Endothelial cell of umbilical vein (primary cell): ENCODE results near the gene KCNQ5.

Experiments used
- POLR2A ChIP-seq: IDR thresholded peaks from 2 replicates; pipeline ENCODE4 v1.6.1; 2012; ENCODE audit warnings: low read depth, mild to moderate bottlenecking, control low read depth, low read length
- POLR2AphosphoS5 ChIP-seq: IDR thresholded peaks from 2 replicates; pipeline ENCODE4 v1.6.1; 2012; ENCODE audit warnings: low read depth, mild to moderate bottlenecking, control low read depth, low read length, moderate library complexity; ENCODE audit not compliant: insufficient read depth
- TF ChIP-seq, protein P1 (sequence below), 2 donors: IDR thresholded peaks; 1 replicate in 1 of 2; 2 replicates in 1 of 2; pipeline ENCODE4 v1.5.1; 2011; ENCODE audit warnings: low read length in 2 of 2, mild to moderate bottlenecking in 2 of 2, moderate library complexity in 2 of 2, control low read depth in 1 of 2, inconsistent platforms in 1 of 2, low read depth in 1 of 2; ENCODE audit not compliant: insufficient read depth in 1 of 2; ENCODE audit errors: extremely low read depth in 1 of 2

DNA sequence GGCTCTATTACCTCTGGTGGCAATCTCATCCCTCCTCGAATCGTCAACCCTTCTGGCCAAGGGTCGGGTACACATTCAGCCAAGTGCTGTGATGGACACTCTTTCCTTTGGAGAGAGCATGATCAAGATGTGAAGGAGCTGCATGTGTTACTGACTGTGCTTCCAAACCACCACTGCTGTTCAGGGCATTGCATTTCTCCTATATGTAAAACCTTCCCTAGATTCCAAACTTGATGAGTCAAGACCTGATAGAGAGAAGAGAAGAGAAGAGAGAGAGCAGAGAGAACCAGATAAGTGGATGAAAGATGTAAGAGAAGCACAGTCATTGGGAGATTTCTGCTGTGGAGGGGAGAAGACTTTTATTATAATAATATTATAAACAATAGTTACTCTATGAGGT, 162.2 kb downstream of the KCNQ5 start:
- TF ChIP-seq, protein P1, sequence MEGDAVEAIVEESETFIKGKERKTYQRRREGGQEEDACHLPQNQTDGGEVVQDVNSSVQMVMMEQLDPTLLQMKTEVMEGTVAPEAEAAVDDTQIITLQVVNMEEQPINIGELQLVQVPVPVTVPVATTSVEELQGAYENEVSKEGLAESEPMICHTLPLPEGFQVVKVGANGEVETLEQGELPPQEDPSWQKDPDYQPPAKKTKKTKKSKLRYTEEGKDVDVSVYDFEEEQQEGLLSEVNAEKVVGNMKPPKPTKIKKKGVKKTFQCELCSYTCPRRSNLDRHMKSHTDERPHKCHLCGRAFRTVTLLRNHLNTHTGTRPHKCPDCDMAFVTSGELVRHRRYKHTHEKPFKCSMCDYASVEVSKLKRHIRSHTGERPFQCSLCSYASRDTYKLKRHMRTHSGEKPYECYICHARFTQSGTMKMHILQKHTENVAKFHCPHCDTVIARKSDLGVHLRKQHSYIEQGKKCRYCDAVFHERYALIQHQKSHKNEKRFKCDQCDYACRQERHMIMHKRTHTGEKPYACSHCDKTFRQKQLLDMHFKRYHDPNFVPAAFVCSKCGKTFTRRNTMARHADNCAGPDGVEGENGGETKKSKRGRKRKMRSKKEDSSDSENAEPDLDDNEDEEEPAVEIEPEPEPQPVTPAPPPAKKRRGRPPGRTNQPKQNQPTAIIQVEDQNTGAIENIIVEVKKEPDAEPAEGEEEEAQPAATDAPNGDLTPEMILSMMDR (IDR thresholded peaks at IDR 0.05; ENCODE audit: extremely low read depth in 1 of 2, insufficient read depth in 1 of 2, low read depth in 1 of 2, low read length in 2 of 2) = no peak
- no peak for TF ChIP-seq POLR2AphosphoS5
- TF ChIP-seq POLR2A = no peak
